H1 (cell line): ENCODE measurements around the gene DOCK3. TPM values are rescaled to one million over a fixed set of nuclear protein-coding genes. Genes with fewer than 3 reads are reported as not detected.

Experiments
- CTCF ChIA-PET: fragments of 300-600 bp; sonication (Branson Sonifier 250); formaldehyde crosslinking; loops from one replicate; lab custom pipeline; 2021; ENCODE audit not compliant: partially characterized antibody; lab: Charles Lee
- POLR2A ChIA-PET: fragments of 300-600 bp; sonication (Branson Sonifier 250); formaldehyde crosslinking; loops from one replicate; lab custom pipeline; 2021; ENCODE audit warnings: inconsistent platforms; ENCODE audit not compliant: partially characterized antibody; lab: Charles Lee
- DNase-seq, 2 experiments: peaks; one replicate each; pipeline versions ENCODE4 v3.0.0 to v3.0.0-alpha.2; 2010 to 2022; ENCODE audit warnings: low spot score in 2 of 2, low read depth in 1 of 2, mixed read lengths in 1 of 2
- FAIRE-seq: peaks from 2 replicates; lab custom pipeline; 2011; peaks lifted over from hg19 to GRCh38; lab: Jason Lieb, UNC
- H2AFZ ChIP-seq: 2 replicates; pipeline ENCODE4 v1.8.1; 2012; ENCODE audit warnings: low read length, inconsistent platforms
- H2AK5ac ChIP-seq: 2 replicates; pipeline ENCODE4 v1.6.1; 2013; ENCODE audit warnings: low read depth, low read length
- H2BK120ac ChIP-seq: replicated peaks from 2 replicates; pipeline ENCODE3; 2013; ENCODE audit warnings: low read depth, low read length, inconsistent platforms
- H2BK12ac ChIP-seq: 2 replicates; pipeline ENCODE4 v1.6.1; 2013; ENCODE audit warnings: low read depth, low read length
- H2BK15ac ChIP-seq: 2 replicates; pipeline ENCODE4 v1.6.1; 2013; ENCODE audit warnings: low read length
- H2BK20ac ChIP-seq: 2 replicates; pipeline ENCODE4 v1.6.1; 2013; ENCODE audit warnings: low read length
- H2BK5ac ChIP-seq: 2 replicates; pipeline ENCODE4 v1.6.1; 2013; ENCODE audit warnings: low read depth, low read length
- H3K14ac ChIP-seq: 2 replicates; pipeline ENCODE4 v1.6.1; 2013; ENCODE audit warnings: inconsistent platforms; ENCODE audit not compliant: insufficient read length
- H3K18ac ChIP-seq: 2 replicates; pipeline ENCODE4 v1.6.1; 2013; ENCODE audit warnings: low read length; ENCODE audit errors: extremely low read depth
- H3K23ac ChIP-seq: 2 replicates; pipeline ENCODE4 v1.6.1; 2013; ENCODE audit warnings: inconsistent platforms; ENCODE audit not compliant: insufficient read length
- H3K23me2 ChIP-seq: 2 replicates; pipeline ENCODE4 v1.6.1; 2013; ENCODE audit warnings: low read depth, low read length
- H3K27ac ChIP-seq: 2 replicates; pipeline ENCODE4 v1.6.1; 2011; ENCODE audit warnings: low read depth, low read length, inconsistent platforms
- H3K27me3 ChIP-seq, 4 experiments: replicated peaks in 1 of 4; 1 replicate in 1 of 4; 2 replicates in 3 of 4; pipeline versions ENCODE4 v1.6.1 to v1.8.1; 2011 to 2013; ENCODE audit warnings: low read length in 3 of 4, mild to moderate bottlenecking in 3 of 4, inconsistent platforms in 2 of 4, mixed read lengths in 2 of 4, moderate library complexity in 1 of 4; ENCODE audit not compliant: control insufficient read depth in 3 of 4, insufficient read depth in 3 of 4; ENCODE audit errors: extremely low read depth in 1 of 4
- H3K36me3 ChIP-seq, 4 experiments: 2 replicates each; pipeline versions ENCODE4 v1.6.1 to v1.8.1; 2011 to 2013; ENCODE audit warnings: mild to moderate bottlenecking in 4 of 4, low read length in 3 of 4, moderate library complexity in 2 of 4, control low read depth in 1 of 4, inconsistent platforms in 1 of 4; ENCODE audit not compliant: insufficient read depth in 4 of 4, control insufficient read depth in 2 of 4
- H3K4ac ChIP-seq: replicated peaks from 2 replicates; pipeline ENCODE3; 2013; ENCODE audit warnings: low read length, low read depth, mixed read lengths, inconsistent platforms; ENCODE audit not compliant: insufficient read length
- H3K4me1 ChIP-seq, 4 experiments: replicated peaks in 1 of 4; 1 replicate in 1 of 4; 2 replicates in 3 of 4; pipeline versions ENCODE4 v1.6.1 to v1.8.1; 2011 to 2013; ENCODE audit warnings: low read length in 3 of 4, inconsistent platforms in 2 of 4, mixed read lengths in 1 of 4; ENCODE audit not compliant: insufficient read depth in 4 of 4, control insufficient read depth in 3 of 4
- H3K4me2 ChIP-seq, 2 experiments: 2 replicates each; pipeline versions ENCODE4 v1.6.1 to v1.8.1; 2011 to 2013; ENCODE audit warnings: low read depth in 2 of 2, low read length in 2 of 2, control low read depth in 1 of 2, inconsistent platforms in 1 of 2, mild to moderate bottlenecking in 1 of 2; ENCODE audit not compliant: insufficient read depth in 1 of 2
- H3K4me3 ChIP-seq, 4 experiments: fragments of 200-600, 300-600 bp in 1 of 4; sonication (generic), shearing (Covaris generic), sonication (Bioruptor Twin) in 1 of 4; 2 replicates each; pipeline versions ENCODE4 v1.5.1 to v1.8.1; 2011 to 2016; ENCODE audit warnings: low read length in 4 of 4, low read depth in 3 of 4, control low read depth in 2 of 4, inconsistent platforms in 2 of 4, mild to moderate bottlenecking in 2 of 4, mixed read lengths in 1 of 4, moderate library complexity in 1 of 4; ENCODE audit not compliant: insufficient read depth in 2 of 4; ENCODE audit errors: extremely low read depth in 1 of 4
- H3K56ac ChIP-seq: replicated peaks from 2 replicates; pipeline ENCODE3; 2013; ENCODE audit warnings: low read depth, mild to moderate bottlenecking, mixed read lengths, low read length, inconsistent platforms; ENCODE audit not compliant: insufficient read length
- H3K79me1 ChIP-seq: 2 replicates; pipeline ENCODE4 v1.6.1; 2013; ENCODE audit warnings: low read depth, low read length, control low read depth
- H3K79me2 ChIP-seq, 2 experiments: 2 replicates each; pipeline versions ENCODE4 v1.6.1 to v1.8.1; 2012 to 2013; ENCODE audit warnings: low read length in 2 of 2, mild to moderate bottlenecking in 2 of 2, inconsistent platforms in 1 of 2; ENCODE audit not compliant: insufficient read depth in 2 of 2, control insufficient read depth in 1 of 2
- H3K9ac ChIP-seq, 4 experiments: replicated peaks in 1 of 4; 1 replicate in 1 of 4; 2 replicates in 3 of 4; pipeline versions ENCODE4 v1.6.1 to v1.8.1; 2011 to 2013; ENCODE audit warnings: low read depth in 3 of 4, low read length in 3 of 4, control low read depth in 2 of 4, mild to moderate bottlenecking in 2 of 4, moderate library complexity in 2 of 4, inconsistent platforms in 1 of 4; ENCODE audit errors: extremely low read depth in 1 of 4
- H3K9me3 ChIP-seq, 2 experiments: 2 replicates each; pipeline versions ENCODE4 v1.6.1 to v1.8.1; 2012 to 2013; ENCODE audit warnings: mild to moderate bottlenecking in 2 of 2, moderate library complexity in 2 of 2, control low read depth in 1 of 2, inconsistent platforms in 1 of 2, low read depth in 1 of 2, low read length in 1 of 2, mixed read lengths in 1 of 2; ENCODE audit not compliant: insufficient read depth in 2 of 2
- H4K20me1 ChIP-seq, 2 experiments: replicated peaks in 1 of 2; 2 replicates each; pipeline versions ENCODE3 to v1.8.1; 2011 to 2013; ENCODE audit warnings: inconsistent platforms in 2 of 2, low read length in 2 of 2, mild to moderate bottlenecking in 1 of 2; ENCODE audit not compliant: insufficient read depth in 2 of 2, control insufficient read depth in 1 of 2
- H4K5ac ChIP-seq: 2 replicates; pipeline ENCODE4 v1.6.1; 2013; ENCODE audit warnings: low read length, low read depth, mixed read lengths, inconsistent platforms; ENCODE audit not compliant: insufficient read length
- H4K8ac ChIP-seq: 2 replicates; pipeline ENCODE4 v1.8.0; 2013; ENCODE audit warnings: mild to moderate bottlenecking, moderate library complexity, low read length, inconsistent platforms; ENCODE audit not compliant: insufficient read depth; ENCODE audit errors: extremely low read depth
- H4K91ac ChIP-seq: replicated peaks from 2 replicates; pipeline ENCODE3; 2013; ENCODE audit warnings: low read length, mixed read lengths, inconsistent platforms; ENCODE audit not compliant: insufficient read length
- BCL11A ChIP-seq, 2 experiments: IDR thresholded peaks; one replicate each; pipeline ENCODE4 v1.6.1; 2011; ENCODE audit warnings: low read depth in 2 of 2, low read length in 2 of 2, mild to moderate bottlenecking in 2 of 2
- CEBPB ChIP-seq: IDR thresholded peaks from 2 replicates; pipeline ENCODE4 v1.6.1; 2012; ENCODE audit warnings: low read depth, low read length
- CREB1 ChIP-seq: IDR thresholded peaks from 2 replicates; pipeline ENCODE4 v1.6.1; 2012; ENCODE audit warnings: inconsistent platforms
- YY1 ChIP-seq: IDR thresholded peaks from 2 replicates; pipeline ENCODE4 v1.6.1; 2011; ENCODE audit warnings: low read depth, mild to moderate bottlenecking, low read length
- WGBS, 2 experiments: shearing (Covaris generic) in 1 of 2; methylation state at CpG; one replicate each; pipeline versions ENCODE4 v1.1.6 to v1.1.7; 2013 to 2015; ENCODE audit warnings: low lambda C conversion rate in 2 of 2, mixed read lengths in 2 of 2, inconsistent platforms in 1 of 2, low coverage in 1 of 2, missing lambda C conversion rate in 1 of 2; ENCODE audit not compliant: insufficient replicate concordance in 2 of 2, insufficient coverage in 1 of 2, insufficient read length in 1 of 2; ENCODE audit errors: extremely low coverage in 1 of 2, missing lambda C conversion rate in 1 of 2; 5-methylcytosine and 5-hydroxymethylcytosine counted together
- polyA plus RNA-seq, 7 experiments: library from polyadenylated mRNA; depleted of rRNA in 3 of 7; stranded (reverse) in 5 of 7; unstranded in 2 of 7; fragments of >200 nt in 5 of 7; fragments of 200-250 nt in 2 of 7; gene quantifications; 1 replicate in 5 of 7; 2 replicates in 1 of 7; 4 replicates in 1 of 7; pipeline versions ENCODE4 v1.2.1 to v1.2.3, GENCODE V29; 2011 to 2013; ENCODE audit warnings: missing spikeins in 2 of 7, mixed read lengths in 2 of 7
- total RNA-seq: library from RNA; stranded (reverse); fragmentation: NEBNext Ultra II Directional; extraction: Animal tissue kit (Norgen Biotek cat#: 25700); gene quantifications from 2 replicates; pipeline ENCODE4 v1.2.1, GENCODE V29; 2021

Gene DOCK3
- total and polyA plus RNA-seq, 2 of the 8 experiments (the other 6 are each of a cell fraction or from before 2014, with no cell fraction given): 2.7 to 5.0 TPM

DNA sequence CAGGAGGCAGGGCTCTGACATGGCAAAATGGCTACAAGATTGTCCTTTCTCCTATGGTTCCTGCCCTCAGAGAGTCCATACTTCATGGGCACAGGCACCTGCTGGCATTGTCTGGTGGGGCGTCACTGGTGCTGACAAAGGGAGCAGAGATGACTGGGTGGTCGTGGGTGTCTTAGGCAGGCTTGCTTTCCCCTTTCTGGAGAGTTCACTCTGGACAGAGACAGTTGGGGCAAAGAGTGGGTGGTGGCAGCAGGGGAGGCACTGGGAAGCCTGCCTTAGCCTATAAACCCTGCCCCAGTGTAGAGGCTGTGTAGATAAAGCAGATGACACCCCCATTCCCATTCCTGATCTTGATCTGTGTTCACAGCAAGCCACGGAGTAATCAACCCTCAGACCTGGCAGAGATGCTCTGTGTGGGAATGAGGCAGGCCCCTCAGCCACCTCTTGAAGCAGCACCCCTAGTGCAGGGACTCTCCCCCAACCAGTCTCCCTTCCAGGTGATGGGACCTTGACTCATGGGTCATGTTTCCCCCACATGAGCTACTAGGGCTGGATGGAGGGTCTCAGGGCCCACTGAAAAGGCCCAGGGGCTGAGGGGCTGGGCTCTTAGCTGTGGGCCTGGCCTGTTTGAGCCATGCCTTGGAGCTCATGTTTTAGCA lies 20.7 kb upstream of the DOCK3 start:
- Histone ChIP-seq H3K4me2 (no peak overlapping the region), H4K5ac (no peak overlapping the region), H3K4me3 (no peak overlapping the region), H3K79me1 (no peaks in the 10 kb centered on the region; the same call in none of the 2 replicates), H2BK15ac (no peak overlapping the region), H2BK120ac (no peak overlapping the region), H3K79me2 (no peaks in the 10 kb centered on the region), H3K4ac (no peak overlapping the region), H3K9me3 (no peaks in the 10 kb centered on the region), H2BK20ac (no peak overlapping the region), H3K18ac (no peak overlapping the region), H3K23me2 (no peaks in the 10 kb centered on the region), H3K36me3 (no peaks in the 10 kb centered on the region), H2AK5ac (no peak overlapping the region), H3K27me3 (no peaks in the 10 kb centered on the region; a peak in 1 of 7 replicates), H3K4me1 (peaks cover 0 to 16% (median 4%) of the 10 kb centered on the region in 4 experiments; a peak in 6 of 7 replicates), H3K9ac (no peak overlapping the region), H3K14ac (no peak overlapping the region), H3K27ac (no peak overlapping the region), H2BK5ac (no peak overlapping the region), H2BK12ac (no peak overlapping the region), H4K91ac (no peak overlapping the region), H2AFZ (no peak overlapping the region), H3K23ac (no peak overlapping the region), H4K8ac (no peak overlapping the region), H4K20me1 (peaks cover 2% of the 10 kb centered on the region in 2 experiments), H3K56ac (no peak overlapping the region)
- no peak for DNase-seq
- ChIA-PET CTCF (interaction anchor here (0.8 to 63.8 kb wide), 8 partner anchors 13 to 735 kb away, joined by 3 to 1262 read pairs (median 4); partner anchors contain the start of genes CISH, DOCK3 and MAPKAPK3), POLR2A (interaction anchor here (0.6 to 1.4 kb wide), 5 partner anchors 12 to 686 kb away, joined by 3 to 4 read pairs (median 3); no protein-coding TSS in a partner anchor)
- FAIRE-seq: no peak
- WGBS, 2 experiments: 71% methylated on average over 3 of the region's 3 CpGs; no CpG with 5 or more reads in 1 of the 2 experiments
- no peak for TF ChIP-seq BCL11A (IDR thresholded peaks at IDR 0.05; ENCODE audit: low read depth in 2 of 2, low read length in 2 of 2)
- TF ChIP-seq CEBPB: no peak
- TF ChIP-seq CREB1: no peak
- no peak for TF ChIP-seq YY1
